Ectodermal cell (in vitro differentiated cells): ENCODE data around the gene STING1.

Source experiments
- H3K27ac ChIP-seq: 2 replicates; pipeline ENCODE4 v1.7.0; 2013; ENCODE audit warnings: mild to moderate bottlenecking, low read depth, low read length; ENCODE audit not compliant: insufficient read depth, poor library complexity, severe bottlenecking
- H3K27me3 ChIP-seq: 2 replicates; pipeline ENCODE4 v1.7.0; 2013; ENCODE audit warnings: mild to moderate bottlenecking, low read length; ENCODE audit not compliant: insufficient read depth, control insufficient read depth, poor library complexity, severe bottlenecking
- H3K36me3 ChIP-seq: one replicate; pipeline ENCODE4 v1.7.0; 2013; ENCODE audit warnings: low read length; ENCODE audit not compliant: control insufficient read depth, insufficient read depth
- H3K4me1 ChIP-seq: one replicate; pipeline ENCODE4 v1.7.0; 2013; ENCODE audit warnings: low read length; ENCODE audit not compliant: control insufficient read depth, insufficient read depth
- H3K4me3 ChIP-seq: 2 replicates; pipeline ENCODE4 v1.7.0; 2013; ENCODE audit warnings: low read depth, low read length, control low read depth; ENCODE audit not compliant: insufficient read depth
- H3K9me3 ChIP-seq: 2 replicates; pipeline ENCODE4 v1.7.0; 2013; ENCODE audit warnings: mild to moderate bottlenecking, low read length, moderate library complexity; ENCODE audit not compliant: control insufficient read depth
- WGBS, 2 experiments: methylation state at CpG; one replicate each; pipeline ENCODE4 v1.1.7; 2013; ENCODE audit warnings: missing lambda C conversion rate in 2 of 2; 5-methylcytosine and 5-hydroxymethylcytosine counted together

STING1 gene

GRCh38 chr5:139439013-139439903 lies 43.3 kb downstream of the STING1 start, which contains the start of gene DNAJC18:
DNAJC18 (minus strand) TSS chr5:139439525; CDS start chr5:139439445, 80 bp downstream.
- peak within 1 kb of the TSS; percentile 89 for H3K27ac ChIP-seq
- H3K27me3 ChIP-seq, result no peaks in the 10 kb centered on the region
- H3K9me3 ChIP-seq, result no peaks in the 10 kb centered on the region
- peaks cover 1% of the 10 kb centered on the region for H3K36me3 ChIP-seq
- H3K4me1 ChIP-seq, result no peaks in the 10 kb centered on the region
- 5% methylated on average over 49 of the region's 49 CpGs for WGBS, 2 experiments
- H3K4me3 ChIP-seq, result peak within 1 kb of the TSS; percentile 79

- H3K9me3 ChIP-seq, result no peaks in the 10 kb centered on the region
- peak overlapping the region; percentile 79 for H3K4me3 ChIP-seq
- no peak overlapping the region for H3K27ac ChIP-seq
- no peaks in the 10 kb centered on the region for H3K27me3 ChIP-seq
- no peaks in the 10 kb centered on the region for H3K4me1 ChIP-seq
- H3K36me3 ChIP-seq, result peaks cover 3% of the 10 kb centered on the region
- WGBS, 2 experiments, result 43% methylated on average over 8 of the region's 8 CpGs
These were observed 43.9 kb downstream of the STING1 start for GRCh38 chr5:139438707-139439012.

GRCh38 chr5:139435676-139436075 lies 46.9 kb downstream of the STING1 start:
- no peak overlapping the region for H3K4me3 ChIP-seq
- no peaks in the 10 kb centered on the region for H3K27me3 ChIP-seq
- no peaks in the 10 kb centered on the region for H3K4me1 ChIP-seq
- peaks cover 8% of the 10 kb centered on the region for H3K36me3 ChIP-seq
- WGBS, 2 experiments, result 84 to 100% methylated on average over 3 of the region's 3 CpGs
- no peaks in the 10 kb centered on the region for H3K9me3 ChIP-seq
- no peak overlapping the region for H3K27ac ChIP-seq

- H3K4me3 ChIP-seq, result no peak overlapping the region
- no peaks in the 10 kb centered on the region for H3K9me3 ChIP-seq
- no peaks in the 10 kb centered on the region for H3K4me1 ChIP-seq
- 60 to 90% methylated on average over 1 of the region's 1 CpG for WGBS, 2 experiments
- H3K27me3 ChIP-seq, result no peaks in the 10 kb centered on the region
- H3K27ac ChIP-seq, result no peak overlapping the region
- H3K36me3 ChIP-seq, result peaks cover 10% of the 10 kb centered on the region
These were observed 50.9 kb downstream of the STING1 start for GRCh38 chr5:139431706-139432105.

GRCh38 chr5:139430015-139430414 lies 52.5 kb downstream of the STING1 start:
- no peak overlapping the region for H3K4me3 ChIP-seq
- H3K27ac ChIP-seq, result no peak overlapping the region
- H3K9me3 ChIP-seq, result no peaks in the 10 kb centered on the region
- WGBS, 2 experiments, result 79 to 97% methylated on average over 2 of the region's 2 CpGs
- H3K36me3 ChIP-seq, result peaks cover 14% of the 10 kb centered on the region
- H3K27me3 ChIP-seq, result no peaks in the 10 kb centered on the region
- H3K4me1 ChIP-seq, result no peaks in the 10 kb centered on the region

- H3K36me3 ChIP-seq, result peaks cover 18% of the 10 kb centered on the region
- H3K9me3 ChIP-seq, result no peaks in the 10 kb centered on the region
- H3K4me3 ChIP-seq, result no peak overlapping the region
- no peak overlapping the region for H3K27ac ChIP-seq
- H3K27me3 ChIP-seq, result no peaks in the 10 kb centered on the region
- 93 to 95% methylated on average over 8 of the region's 8 CpGs for whole genome bisulfite sequencing, 2 experiments
- H3K4me1 ChIP-seq, result no peaks in the 10 kb centered on the region
These were observed 56.2 kb downstream of the STING1 start for GRCh38 chr5:139426203-139426885.
